ENCODE measurements around the gene LDLRAD1. TPM values are rescaled to one million over a fixed set of nuclear protein-coding genes. Genes with fewer than 3 reads are reported as not detected.

The LDLRAD1 gene
- total RNA-seq, 6 donors from 2014 or later, result 0.46 to 27.4 (median 7.9) TPM

DNA sequence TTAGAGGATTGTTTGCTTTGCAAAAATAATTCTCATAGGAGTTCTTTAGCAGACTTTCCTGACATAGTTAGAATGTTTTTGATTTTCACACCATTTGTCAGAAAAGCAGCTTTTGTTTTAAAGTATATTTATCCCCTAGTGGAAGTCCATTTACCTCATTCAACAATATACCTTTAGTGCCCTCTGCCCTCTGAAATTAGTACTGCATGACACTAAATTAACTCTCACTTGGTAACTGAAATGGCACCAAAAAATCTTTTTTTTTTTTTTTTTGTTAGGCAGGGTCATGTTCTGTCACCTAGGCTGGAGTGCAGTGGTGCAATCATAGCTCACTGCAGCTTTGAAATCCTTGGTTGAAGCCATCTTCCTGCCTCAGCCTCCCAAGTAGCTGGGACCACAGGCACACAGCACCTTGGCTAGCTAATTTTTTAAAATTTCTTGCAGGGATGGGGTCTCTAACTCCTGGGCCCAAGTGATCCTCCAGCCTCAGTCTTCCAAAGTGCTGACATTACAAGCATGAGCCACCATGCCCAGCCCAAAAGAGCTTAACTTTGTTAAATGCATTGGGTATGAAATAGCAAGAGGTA lies 58.2 kb downstream of the LDLRAD1 start:
- Histone ChIP-seq H3K9me3 (no peaks in the 10 kb centered on the region), H3K27me3 (no peaks in the 10 kb centered on the region), H3K27ac (no peak overlapping the region), H3K4me1 (peaks cover 2 to 16% (median 13%) of the 10 kb centered on the region in 4 donors), H3K36me3 (peaks cover 11 to 54% (median 39%) of the 10 kb centered on the region in 4 donors), H3K4me3 (no peak overlapping the region)
- ATAC-seq (ENCODE audit: low FRiP score in 2 of 2) (peak in 1 of 2 donors; percentile 43), DNase-seq (no peak)
- no peak for TF ChIP-seq POLR2A (IDR thresholded peaks at IDR 0.05)
- TF ChIP-seq, protein P1, sequence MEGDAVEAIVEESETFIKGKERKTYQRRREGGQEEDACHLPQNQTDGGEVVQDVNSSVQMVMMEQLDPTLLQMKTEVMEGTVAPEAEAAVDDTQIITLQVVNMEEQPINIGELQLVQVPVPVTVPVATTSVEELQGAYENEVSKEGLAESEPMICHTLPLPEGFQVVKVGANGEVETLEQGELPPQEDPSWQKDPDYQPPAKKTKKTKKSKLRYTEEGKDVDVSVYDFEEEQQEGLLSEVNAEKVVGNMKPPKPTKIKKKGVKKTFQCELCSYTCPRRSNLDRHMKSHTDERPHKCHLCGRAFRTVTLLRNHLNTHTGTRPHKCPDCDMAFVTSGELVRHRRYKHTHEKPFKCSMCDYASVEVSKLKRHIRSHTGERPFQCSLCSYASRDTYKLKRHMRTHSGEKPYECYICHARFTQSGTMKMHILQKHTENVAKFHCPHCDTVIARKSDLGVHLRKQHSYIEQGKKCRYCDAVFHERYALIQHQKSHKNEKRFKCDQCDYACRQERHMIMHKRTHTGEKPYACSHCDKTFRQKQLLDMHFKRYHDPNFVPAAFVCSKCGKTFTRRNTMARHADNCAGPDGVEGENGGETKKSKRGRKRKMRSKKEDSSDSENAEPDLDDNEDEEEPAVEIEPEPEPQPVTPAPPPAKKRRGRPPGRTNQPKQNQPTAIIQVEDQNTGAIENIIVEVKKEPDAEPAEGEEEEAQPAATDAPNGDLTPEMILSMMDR (IDR thresholded peaks at IDR 0.05), result peak in 4 of 6 experiments; percentile 41 to 61 (median 56)

Other genes starting within 250 kb of the LDLRAD1 start
- gene NDC1, start 179.9 kb downstream of the LDLRAD1 start, total RNA-seq, result 10 to 100 TPM in 1 of 6 donors, 1 to 10 TPM in 5; 1.2 to 10.9 (median 8.2) TPM
- gene YIPF1, start 128.4 kb downstream of the LDLRAD1 start, total RNA-seq, result 10 to 100 TPM; 14.8 to 52.4 (median 22.0) TPM
- under 1 TPM in 1 of 6 donors, not detected in 5; 0.20 TPM for gene DIO1, start 124.0 kb downstream of the LDLRAD1 start, total RNA-seq
- gene IFT25, start 72.5 kb downstream of the LDLRAD1 start, total RNA-seq, result 10 to 100 TPM; 11.1 to 35.5 (median 15.8) TPM
- 10 to 100 TPM; 13.2 to 26.6 (median 17.6) TPM for gene LRRC42, start 71.8 kb downstream of the LDLRAD1 start, total RNA-seq
- 100 to 1,000 TPM in 5 of 6 donors, 10 to 100 TPM in 1; 66.0 to 432 (median 263) TPM for gene TMEM59, start 35.0 kb upstream of the LDLRAD1 start, total RNA-seq
- gene TCEANC2, start 35.4 kb upstream of the LDLRAD1 start, total RNA-seq, result 10 to 100 TPM in 1 of 6 donors, 1 to 10 TPM in 5; 2.0 to 11.5 (median 4.6) TPM
- gene CDCP2, start 134.8 kb upstream of the LDLRAD1 start, total RNA-seq, result not detected
- 1 to 10 TPM; 2.7 to 10.0 (median 6.6) TPM for gene CYB5RL, start 181.8 kb upstream of the LDLRAD1 start, total RNA-seq
- gene MRPL37, start 182.0 kb upstream of the LDLRAD1 start, total RNA-seq, result 10 to 100 TPM; 33.2 to 58.2 (median 47.0) TPM

Data from upper lobe of left lung (tissue), 6 donors.